ENCODE measurements around the gene SIRPA. TPM values are rescaled to one million over a fixed set of nuclear protein-coding genes. Genes with fewer than 3 reads are reported as not detected.

Gene SIRPA
- total RNA-seq, 1 donor from 2014 or later, result 6.8 TPM

DNA sequence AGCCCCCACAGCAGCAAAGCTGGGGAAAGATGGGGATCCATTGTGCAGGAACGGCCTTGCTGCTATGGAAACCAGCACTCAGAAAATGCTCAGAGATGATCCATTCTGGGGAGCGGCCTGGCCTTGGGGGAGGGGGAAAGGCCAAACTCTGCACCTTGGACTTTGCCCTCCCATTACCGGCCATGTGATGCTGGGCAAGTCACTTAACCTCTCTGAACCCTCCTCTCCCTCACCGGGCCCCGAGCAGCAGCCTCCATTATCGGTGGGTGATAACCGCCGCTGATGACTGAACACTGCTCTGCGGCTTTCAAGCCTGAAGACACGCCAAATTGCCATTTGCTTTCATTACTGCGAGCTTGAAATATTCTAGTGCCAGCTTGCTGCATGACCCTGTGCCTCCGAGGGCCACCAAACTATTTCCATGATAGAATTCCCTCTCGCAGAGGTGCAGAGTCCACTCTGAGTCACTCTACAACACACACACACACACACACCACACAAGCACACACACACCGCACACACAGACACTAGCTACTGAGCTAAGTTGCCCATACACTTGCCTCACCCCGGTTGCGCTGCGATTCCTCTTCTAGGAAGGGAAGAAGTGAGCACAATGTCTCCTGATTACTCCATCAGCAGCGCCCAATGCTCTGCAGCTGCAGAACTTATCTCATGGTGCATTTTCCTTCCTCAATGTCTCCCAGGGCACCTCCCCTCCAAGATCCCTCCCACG is 20.6 kb upstream of the SIRPA start:
- Mint-ChIP-seq H3K9me3 (peaks cover 4% of the 10 kb centered on the region), H3K4me1 (no peaks in the 10 kb centered on the region), H3K4me3 (no peak overlapping the region), H3K27me3 (ENCODE audit: low read depth) (peaks cover 2% of the 10 kb centered on the region), H3K36me3 (no peaks in the 10 kb centered on the region), H3K27ac (no peak overlapping the region)
- TF ChIP-seq, protein P1, sequence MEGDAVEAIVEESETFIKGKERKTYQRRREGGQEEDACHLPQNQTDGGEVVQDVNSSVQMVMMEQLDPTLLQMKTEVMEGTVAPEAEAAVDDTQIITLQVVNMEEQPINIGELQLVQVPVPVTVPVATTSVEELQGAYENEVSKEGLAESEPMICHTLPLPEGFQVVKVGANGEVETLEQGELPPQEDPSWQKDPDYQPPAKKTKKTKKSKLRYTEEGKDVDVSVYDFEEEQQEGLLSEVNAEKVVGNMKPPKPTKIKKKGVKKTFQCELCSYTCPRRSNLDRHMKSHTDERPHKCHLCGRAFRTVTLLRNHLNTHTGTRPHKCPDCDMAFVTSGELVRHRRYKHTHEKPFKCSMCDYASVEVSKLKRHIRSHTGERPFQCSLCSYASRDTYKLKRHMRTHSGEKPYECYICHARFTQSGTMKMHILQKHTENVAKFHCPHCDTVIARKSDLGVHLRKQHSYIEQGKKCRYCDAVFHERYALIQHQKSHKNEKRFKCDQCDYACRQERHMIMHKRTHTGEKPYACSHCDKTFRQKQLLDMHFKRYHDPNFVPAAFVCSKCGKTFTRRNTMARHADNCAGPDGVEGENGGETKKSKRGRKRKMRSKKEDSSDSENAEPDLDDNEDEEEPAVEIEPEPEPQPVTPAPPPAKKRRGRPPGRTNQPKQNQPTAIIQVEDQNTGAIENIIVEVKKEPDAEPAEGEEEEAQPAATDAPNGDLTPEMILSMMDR (IDR thresholded peaks at IDR 0.05; ENCODE audit: unreplicated experiment), result no peak
- DNase-seq (ENCODE audit: low spot score in 2 of 2, unreplicated experiment in 2 of 2), result no peak

DNA sequence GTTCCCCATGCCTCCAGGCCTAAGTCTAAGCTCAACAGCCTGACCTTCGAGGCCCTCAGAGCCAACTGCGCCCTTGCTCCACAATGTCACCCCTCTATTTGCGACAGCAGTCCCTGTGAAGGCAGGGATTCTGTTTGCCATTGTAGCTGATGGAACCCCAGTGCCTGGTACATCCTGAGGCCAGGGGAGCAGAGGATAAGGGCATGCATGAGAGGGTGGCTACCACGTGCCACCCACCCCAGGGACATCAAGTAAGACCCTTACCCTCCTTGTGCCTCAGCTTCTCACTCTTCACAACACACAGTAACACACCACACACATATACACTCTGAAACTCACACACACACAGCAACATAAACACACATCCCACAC is 20.0 kb upstream of the SIRPA start:
- no peak overlapping the region for H3K27ac Mint-ChIP-seq
- H3K4me1 Mint-ChIP-seq, result no peaks in the 10 kb centered on the region
- peaks cover 2% of the 10 kb centered on the region for H3K27me3 Mint-ChIP-seq (ENCODE audit: low read depth)
- DNase-seq (ENCODE audit: low spot score in 2 of 2, unreplicated experiment in 2 of 2), result no peak
- no peak overlapping the region for H3K4me3 Mint-ChIP-seq
- no peaks in the 10 kb centered on the region for H3K36me3 Mint-ChIP-seq
- TF ChIP-seq, protein P1 (IDR thresholded peaks at IDR 0.05; ENCODE audit: unreplicated experiment), result no peak
- peaks cover 4% of the 10 kb centered on the region for H3K9me3 Mint-ChIP-seq

DNA sequence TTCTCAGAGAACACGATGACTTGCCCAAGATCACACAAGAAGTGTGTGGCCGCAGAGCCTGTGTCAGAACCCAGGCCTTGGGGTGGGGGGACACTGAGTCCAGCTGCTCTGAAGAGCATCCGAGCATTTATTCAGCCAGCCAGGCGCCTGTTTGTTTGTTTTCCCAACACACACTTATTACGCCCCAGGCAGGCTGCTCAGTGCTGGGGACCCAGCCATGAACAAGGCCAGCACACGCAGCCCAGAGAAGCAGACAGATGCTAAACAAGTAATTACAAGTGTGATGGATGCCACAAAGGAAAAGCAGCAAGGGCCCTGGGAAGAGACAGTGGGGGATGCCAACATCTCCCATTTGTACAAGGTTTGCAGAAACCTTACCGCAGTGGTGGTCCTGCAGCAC is 19.4 kb upstream of the SIRPA start:
- H3K9me3 Mint-ChIP-seq, result peaks cover 4% of the 10 kb centered on the region
- TF ChIP-seq, protein P1 (IDR thresholded peaks at IDR 0.05; ENCODE audit: unreplicated experiment), result no peak
- H3K27ac Mint-ChIP-seq, result no peak overlapping the region
- H3K27me3 Mint-ChIP-seq (ENCODE audit: low read depth), result peaks cover 8% of the 10 kb centered on the region
- no peak overlapping the region for H3K4me3 Mint-ChIP-seq
- no peaks in the 10 kb centered on the region for H3K4me1 Mint-ChIP-seq
- no peak for DNase-seq (ENCODE audit: low spot score in 2 of 2, unreplicated experiment in 2 of 2)
- H3K36me3 Mint-ChIP-seq, result no peaks in the 10 kb centered on the region

DNA sequence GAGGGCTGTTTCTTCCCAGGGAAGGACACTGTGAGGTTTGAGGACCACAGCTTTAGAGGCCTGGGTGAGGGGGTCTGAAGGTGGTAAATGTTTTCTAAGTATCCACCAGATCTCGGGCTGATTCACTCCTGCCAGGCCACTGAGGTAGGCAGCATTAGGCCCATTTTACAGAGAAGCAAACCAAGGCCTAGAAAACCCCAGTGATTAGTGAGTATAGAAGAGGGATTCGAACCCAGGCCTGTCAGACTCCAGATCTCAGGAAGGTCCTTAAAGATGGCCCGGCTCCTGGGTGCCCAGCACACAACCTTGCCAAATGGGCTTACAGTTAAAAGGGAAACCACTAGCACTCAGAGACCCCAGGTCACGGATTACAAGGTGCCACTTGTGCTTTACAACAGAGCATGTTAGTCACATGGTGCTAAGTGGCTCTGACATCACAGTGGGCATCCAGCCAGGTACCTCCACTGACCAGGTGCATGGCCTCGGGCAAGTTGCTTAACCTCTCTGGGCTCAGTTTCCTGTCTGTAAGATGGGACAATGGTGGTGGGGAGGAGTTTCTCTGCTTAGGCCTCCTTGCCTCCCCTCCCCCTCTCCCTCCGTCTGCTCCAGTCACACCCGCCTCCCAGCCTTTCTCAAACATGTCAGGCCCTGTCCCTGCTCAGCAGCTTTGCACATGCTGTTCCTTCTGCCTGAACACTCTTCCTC is 18.8 kb upstream of the SIRPA start:
- no peaks in the 10 kb centered on the region for H3K4me1 Mint-ChIP-seq

DNA sequence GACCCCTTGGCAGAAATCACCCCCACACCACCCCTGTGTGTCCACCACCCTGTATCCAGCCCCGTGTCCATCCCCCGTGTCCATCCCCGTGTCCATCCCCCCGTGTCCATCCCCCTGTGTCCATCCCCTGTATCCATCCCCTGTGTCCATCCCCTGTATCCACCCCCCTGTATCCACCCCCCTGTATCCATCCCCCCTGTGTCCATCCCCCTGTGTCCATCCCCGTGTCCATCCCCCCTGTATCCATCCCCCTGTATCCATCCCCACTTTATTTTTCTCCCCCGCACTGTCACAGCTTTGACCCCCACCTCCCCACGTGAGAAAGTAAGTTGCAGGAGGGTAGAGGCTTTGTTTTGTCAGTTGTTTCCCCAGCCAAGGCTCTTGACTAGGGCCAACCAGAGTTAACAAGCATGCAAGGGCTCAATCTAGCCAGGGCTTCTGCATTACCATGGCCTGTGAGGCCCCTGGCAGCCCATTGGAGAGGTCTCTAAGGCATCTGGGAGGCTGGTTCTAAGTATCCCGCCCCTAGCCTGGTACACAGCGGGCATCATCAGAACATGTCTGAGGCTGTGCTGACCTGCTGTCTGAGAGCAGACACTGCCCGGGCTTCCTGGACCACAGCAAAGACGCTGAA is 18.1 kb upstream of the SIRPA start:
- no peaks in the 10 kb centered on the region for H3K4me1 Mint-ChIP-seq
- H3K27me3 Mint-ChIP-seq (ENCODE audit: low read depth), result peaks cover 8% of the 10 kb centered on the region
- H3K9me3 Mint-ChIP-seq, result peaks cover 4% of the 10 kb centered on the region
- H3K4me3 Mint-ChIP-seq, result no peak overlapping the region
- no peak overlapping the region for H3K27ac Mint-ChIP-seq
- TF ChIP-seq, protein P1 (IDR thresholded peaks at IDR 0.05; ENCODE audit: unreplicated experiment), result no peak
- H3K36me3 Mint-ChIP-seq, result no peaks in the 10 kb centered on the region
- no peak for DNase-seq (ENCODE audit: low spot score in 2 of 2, unreplicated experiment in 2 of 2)

More for the DNA sequence above, 18.8 kb upstream of the SIRPA start:
- Mint-ChIP-seq H3K9me3 (peaks cover 4% of the 10 kb centered on the region), H3K4me3 (no peak overlapping the region), H3K36me3 (no peaks in the 10 kb centered on the region), H3K27ac (no peak overlapping the region), H3K27me3 (ENCODE audit: low read depth) (peaks cover 8% of the 10 kb centered on the region)
- DNase-seq (ENCODE audit: low spot score in 2 of 2, unreplicated experiment in 2 of 2), result no peak
- TF ChIP-seq, protein P1 (IDR thresholded peaks at IDR 0.05; ENCODE audit: unreplicated experiment), result no peak
